Uterus (tissue), 2 donors: ENCODE results near the gene SH3RF3.

Source experiments
- POLR2A ChIP-seq, 2 donors: fragments of 450-650 bp; IDR thresholded peaks; one replicate each; pipeline ENCODE4 v1.6.1; 2016; ENCODE audit warnings: antibody characterized with exemption in 2 of 2, mild to moderate bottlenecking in 1 of 2, moderate library complexity in 1 of 2
- TF ChIP-seq, protein P1 (sequence below), 4 experiments: fragments of 200-600 bp in 2 of 4; fragments of 450-650 bp in 2 of 4; sonication (generic) in 2 of 4; IDR thresholded peaks; one replicate each; pipeline ENCODE4 v1.5.1; 2016 to 2019; ENCODE audit warnings: antibody characterized with exemption in 4 of 4, mild to moderate bottlenecking in 2 of 4, moderate library complexity in 1 of 4

DNA sequence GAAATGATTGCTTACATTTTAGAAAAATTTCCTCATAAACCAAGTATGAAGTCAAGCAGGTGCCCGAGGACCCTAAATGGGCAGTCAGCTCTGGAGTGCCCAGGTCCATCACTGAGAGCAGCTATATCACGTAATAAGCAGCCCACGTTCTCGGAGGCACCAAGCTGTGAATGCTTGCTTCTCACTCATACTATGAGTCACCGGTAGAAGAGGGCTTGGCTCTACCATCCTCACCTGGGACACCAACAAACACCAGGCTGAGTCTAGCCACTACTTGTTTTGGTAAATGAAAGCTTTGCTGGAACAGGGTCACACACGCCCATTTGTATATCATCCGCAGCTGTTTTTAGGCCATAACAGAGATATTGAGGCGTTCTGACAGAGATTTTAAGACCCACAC lies 277.3 kb downstream of the SH3RF3 start:
- TF ChIP-seq, protein P1, sequence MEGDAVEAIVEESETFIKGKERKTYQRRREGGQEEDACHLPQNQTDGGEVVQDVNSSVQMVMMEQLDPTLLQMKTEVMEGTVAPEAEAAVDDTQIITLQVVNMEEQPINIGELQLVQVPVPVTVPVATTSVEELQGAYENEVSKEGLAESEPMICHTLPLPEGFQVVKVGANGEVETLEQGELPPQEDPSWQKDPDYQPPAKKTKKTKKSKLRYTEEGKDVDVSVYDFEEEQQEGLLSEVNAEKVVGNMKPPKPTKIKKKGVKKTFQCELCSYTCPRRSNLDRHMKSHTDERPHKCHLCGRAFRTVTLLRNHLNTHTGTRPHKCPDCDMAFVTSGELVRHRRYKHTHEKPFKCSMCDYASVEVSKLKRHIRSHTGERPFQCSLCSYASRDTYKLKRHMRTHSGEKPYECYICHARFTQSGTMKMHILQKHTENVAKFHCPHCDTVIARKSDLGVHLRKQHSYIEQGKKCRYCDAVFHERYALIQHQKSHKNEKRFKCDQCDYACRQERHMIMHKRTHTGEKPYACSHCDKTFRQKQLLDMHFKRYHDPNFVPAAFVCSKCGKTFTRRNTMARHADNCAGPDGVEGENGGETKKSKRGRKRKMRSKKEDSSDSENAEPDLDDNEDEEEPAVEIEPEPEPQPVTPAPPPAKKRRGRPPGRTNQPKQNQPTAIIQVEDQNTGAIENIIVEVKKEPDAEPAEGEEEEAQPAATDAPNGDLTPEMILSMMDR (IDR thresholded peaks at IDR 0.05) = no peak
- TF ChIP-seq POLR2A (IDR thresholded peaks at IDR 0.05) = no peak
